HG02973 (cell line): ENCODE results near the gene TUBB6.

Experiments
- ATAC-seq: cut with Tn5 transposase; IDR thresholded peaks from one replicate; pipeline ENCODE4 v1.9.1; 2021; ENCODE audit warnings: moderate library complexity; ENCODE audit not compliant: unreplicated experiment

Gene TUBB6

DNA sequence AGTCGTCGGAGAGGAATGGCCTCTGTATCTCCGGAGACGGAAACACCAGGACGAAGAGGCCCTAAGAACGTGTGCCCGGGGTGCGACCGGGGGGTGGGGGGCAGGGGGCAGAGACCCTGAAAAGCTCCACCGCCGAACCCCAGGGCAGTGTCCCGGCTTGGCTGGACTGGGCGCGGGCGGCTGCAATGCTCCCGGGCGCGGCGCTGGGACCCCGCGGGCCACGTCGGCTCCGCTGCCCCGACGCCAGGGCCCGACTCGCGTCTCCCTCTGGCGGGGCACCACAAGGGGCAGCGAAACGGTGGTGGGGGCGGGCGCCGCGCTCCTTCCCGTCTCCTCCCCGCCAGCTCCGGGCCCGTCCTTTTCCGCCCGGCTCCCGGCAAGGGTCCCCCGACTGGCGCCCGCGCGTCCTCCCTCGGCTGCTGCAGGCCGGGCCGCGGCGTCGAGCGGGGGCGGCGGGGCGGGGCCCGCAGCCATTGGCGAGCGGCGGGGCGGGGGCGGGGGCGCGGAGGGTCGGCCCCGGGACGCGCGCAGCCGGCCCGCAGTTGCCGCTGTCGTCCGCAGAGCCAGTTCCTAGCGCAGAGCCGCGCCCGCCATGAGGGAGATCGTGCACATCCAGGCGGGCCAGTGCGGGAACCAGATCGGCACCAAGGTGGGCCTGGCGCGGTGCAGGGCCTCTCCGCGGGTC is at the start of gene TUBB6:
TSS of gene TUBB6 (plus strand) at position 541 of the 685 bp plus-strand sequence. CDS start at position 593, 52 bp downstream.
- peak; percentile 44 for ATAC-seq

DNA sequence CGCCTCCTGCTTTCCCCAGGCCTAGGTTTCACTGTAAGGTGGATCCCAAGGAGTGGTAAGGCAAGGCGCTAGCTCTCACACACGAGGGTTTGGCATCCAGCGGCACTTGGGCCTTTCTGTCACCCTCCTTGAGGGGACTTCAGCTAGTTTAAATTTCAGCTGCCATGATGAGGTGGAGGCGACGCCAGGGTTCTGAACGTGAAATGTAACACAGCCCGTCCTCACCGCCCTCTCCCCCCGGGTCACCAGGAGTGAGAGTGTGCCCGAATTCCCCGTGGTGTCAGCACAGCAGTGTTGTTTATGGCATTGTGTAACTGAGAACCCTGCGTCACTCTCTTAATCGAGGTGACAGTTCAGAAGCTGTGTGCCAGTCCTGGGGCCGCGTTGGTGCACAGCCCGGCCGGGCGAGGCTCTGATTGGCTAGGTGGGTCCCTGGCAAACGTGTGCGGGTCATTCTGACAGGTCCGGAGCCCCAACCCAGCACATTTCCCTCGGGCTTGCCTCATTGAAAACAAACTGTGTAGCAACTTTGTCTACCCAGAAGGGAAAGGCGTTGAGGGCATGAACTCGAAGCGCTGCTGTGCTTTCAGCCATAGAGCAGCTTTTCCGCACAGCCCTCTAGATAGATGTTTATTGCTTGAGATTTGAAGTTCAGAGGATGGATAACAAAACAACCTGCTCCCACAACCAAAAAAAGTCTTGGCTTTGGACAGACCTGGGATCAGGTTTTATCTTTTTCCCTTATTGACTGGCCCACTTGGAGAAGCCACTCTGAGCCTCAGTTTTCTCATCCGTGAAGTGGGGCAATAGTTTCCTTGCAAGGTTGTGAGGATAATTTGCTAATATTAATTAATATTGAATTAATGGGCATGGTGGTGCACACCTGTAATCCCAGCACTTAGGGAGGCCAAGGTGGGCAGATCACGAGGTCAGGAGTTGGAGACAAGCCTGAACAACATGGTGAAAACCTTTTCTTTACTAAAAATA is 49.0 kb upstream of the TUBB6 start:
- ATAC-seq, result no peak

DNA sequence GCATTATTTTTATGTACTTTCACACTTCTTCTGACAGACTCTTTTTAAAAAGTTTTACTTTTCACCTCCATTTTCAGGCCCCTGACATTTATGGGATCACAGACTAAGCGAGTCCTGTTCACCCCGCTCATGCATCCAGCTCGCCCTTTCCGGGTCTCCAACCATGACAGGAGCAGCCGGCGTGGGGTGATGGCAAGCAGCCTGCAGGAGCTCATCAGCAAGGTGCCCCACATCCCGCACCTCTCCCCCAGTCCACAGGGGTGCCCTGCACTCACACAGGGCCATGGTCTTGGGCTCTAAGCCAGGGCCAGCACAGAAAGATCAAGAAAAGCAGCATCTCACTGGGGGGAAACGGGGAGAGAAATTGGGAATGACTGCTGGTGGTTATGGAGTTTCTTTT is 45.3 kb upstream of the TUBB6 start:
- ATAC-seq, result no peak

DNA sequence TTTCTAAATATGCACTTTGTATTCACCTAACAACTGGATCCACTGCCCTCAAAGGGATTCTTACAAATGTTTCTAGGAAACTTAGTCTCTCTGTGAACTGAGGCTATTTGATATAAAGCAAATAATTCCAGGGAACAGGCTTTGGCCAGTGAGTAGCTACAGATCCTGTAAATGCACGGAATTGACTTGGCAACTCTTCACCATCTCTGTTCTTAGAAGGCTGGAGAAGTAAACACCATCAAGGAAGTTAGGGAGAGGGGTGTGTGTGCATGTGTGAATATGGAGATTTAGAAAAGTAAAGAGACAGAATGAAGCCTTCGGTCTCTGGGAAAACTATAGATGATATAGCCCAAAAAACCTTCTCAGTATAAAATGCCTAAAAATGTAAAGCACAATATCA is 43.2 kb upstream of the TUBB6 start:
- no peak for ATAC-seq

DNA sequence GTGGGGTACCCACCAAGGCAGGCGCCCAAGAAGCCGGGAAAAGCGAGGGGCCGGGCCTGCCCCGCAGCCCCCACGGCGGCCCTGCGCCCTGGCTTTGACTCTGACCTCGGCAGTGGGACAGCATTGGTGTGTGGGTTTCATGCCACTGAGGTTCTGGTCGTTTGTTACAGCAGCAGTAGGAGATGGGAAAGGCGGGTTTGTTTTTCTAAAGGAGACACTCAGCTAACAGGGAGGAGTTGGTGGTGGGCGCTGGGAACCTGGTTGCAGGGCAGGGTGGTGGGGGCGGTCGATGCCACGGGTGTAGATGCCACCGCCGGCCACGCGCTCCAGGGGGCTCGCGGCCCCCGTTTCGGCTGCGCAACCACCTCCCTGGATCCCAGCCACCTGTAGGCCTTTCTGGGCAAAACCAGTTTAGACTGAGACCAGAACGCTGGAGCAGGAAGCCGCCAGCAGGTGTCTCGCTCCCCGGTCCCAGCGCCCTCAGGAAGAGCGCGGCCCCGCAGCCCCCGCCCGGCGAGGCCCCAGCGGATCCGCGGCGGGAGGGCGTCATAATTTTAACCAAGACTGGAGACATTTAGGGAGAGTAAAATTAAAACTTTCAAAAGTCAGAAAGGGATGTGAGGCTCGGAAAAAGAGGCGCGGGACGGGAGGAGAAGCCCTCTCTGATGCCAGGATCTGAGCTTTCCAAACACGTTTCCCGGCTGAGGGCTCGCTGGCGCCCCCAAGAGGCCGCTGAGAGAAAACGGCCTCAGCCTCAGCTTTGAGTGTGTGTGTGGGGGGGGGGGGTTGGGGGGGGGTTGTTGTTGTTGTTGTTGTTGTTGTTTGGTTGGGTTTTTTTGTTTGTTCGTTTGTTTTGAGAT is 36.4 kb upstream of the TUBB6 start:
- peak; percentile 86 for ATAC-seq

DNA sequence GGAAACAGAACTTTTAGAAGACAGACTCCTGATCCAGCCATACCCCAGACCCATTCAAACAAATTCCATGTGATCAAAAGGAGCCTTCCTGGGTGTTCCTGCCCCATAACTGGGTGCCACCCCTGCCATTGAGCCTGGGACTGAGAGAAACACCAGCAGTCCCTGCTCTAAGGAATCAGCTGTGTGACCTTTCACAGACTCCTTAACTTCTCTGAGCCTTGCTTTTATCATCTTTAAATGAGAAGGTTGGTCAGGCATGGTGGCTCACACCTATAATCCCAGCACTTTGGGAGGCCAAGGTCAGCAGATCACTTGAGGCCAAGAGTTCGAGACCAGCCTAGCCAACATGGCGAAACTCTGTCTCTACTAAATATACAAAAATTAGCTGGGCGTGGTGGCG is 33.2 kb upstream of the TUBB6 start:
- no peak for ATAC-seq

DNA sequence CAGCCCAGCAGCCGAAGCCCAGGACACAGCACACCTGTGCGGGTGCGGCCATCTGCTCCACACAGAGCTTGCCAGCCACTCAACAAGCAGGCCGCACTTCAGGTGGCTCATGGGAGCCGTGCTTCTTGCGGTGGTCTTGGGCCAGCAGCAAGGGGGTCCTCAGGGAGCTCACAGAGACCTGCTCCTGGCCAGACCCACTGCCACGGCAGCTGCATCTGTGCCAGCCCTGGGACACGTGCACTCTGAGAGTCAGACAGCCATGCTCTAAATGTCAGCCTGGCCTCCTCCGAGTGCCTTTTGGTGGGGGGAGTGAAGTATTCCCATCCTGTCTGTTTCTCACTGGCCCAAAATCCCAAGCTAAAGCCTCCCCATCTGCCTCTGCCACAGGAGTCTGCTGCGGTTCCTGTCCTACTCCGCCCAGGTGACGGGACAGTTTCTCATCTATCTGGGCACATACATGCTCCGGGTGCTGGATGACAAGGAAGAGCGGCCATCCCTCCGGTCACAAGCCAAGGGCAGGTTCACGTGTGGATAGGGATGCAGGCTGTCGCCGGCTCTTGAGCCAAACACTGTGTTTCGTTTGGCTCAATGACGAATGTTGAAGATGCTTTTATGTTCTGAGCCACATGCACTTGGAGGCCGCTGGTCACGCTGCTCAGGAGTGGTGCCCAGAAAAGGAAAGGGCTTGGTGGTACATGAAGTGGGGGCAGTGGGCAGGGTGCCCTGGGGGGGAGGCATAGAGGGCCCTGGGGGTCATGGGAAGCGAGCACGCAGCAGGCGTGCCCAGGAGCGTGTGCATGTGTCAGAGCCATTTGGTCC is 31.1 kb upstream of the TUBB6 start:
- ATAC-seq, result no peak

DNA sequence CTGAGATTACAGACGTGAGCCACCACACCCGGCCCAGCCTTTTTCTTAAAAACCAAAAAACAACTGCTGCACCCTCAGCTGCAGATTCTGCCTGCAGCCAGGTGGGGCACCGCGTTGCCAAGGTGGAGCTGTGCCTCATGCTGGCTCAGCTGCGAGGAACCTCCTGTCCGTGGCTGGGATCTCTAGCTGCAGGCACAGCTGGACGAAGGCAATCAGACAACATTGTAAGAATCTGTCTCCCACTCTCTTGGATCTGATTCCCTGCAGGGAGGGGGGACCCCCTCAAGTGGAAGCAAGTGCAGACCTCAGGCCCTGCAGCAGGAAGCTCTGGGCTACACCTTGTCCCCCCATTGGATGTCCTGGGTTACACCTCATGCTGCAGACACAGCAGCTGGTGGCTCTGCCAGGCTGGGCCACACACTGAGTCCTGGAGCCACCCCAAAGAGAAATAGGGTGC is 29.8 kb upstream of the TUBB6 start:
- no peak for ATAC-seq

DNA sequence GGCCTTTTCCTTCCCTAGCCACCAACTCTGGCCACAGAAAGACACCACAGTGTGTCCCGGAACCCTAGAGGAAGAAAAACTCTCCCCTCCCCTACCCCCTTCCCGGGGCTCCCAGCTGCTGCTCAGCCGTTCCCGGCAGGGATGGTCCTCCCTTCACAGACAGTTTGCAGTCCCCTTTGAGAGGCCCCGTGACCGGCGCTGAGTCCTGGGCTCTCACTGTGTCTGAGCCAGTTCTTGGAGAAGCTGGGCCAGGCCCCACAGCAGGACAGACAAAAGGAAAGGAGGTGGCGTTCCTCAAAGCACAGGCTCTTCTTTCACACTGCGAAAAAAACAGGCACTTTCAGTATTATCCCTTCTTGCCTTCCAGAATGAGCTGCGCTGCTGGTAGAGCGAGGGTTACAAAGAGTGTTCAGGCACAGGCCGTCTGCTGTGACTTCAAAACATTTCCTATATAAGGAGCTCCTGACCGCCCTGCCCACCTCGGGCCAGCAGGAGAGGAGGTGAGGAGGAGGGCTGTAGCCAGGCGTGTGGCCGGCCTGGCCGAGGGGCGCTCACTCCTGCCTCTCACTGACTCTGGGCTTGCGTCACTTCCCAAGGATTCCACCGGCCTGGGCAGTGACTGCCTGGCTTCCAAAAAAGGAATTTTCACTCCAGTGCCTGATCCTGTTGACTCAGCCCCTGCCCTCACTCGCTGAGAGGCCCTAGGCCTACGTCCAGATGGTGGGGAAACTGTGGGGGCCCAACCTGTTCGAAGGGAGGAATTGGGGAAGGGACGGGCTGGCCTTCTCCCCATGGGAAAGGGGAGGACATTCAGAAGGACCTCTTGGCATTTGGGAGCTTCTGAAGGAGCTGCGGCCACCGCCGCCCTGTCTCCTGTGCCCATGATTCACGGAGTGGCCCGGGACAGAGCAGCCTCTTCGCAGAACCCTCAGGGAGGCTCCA is 29.0 kb upstream of the TUBB6 start:
- no peak for ATAC-seq

DNA sequence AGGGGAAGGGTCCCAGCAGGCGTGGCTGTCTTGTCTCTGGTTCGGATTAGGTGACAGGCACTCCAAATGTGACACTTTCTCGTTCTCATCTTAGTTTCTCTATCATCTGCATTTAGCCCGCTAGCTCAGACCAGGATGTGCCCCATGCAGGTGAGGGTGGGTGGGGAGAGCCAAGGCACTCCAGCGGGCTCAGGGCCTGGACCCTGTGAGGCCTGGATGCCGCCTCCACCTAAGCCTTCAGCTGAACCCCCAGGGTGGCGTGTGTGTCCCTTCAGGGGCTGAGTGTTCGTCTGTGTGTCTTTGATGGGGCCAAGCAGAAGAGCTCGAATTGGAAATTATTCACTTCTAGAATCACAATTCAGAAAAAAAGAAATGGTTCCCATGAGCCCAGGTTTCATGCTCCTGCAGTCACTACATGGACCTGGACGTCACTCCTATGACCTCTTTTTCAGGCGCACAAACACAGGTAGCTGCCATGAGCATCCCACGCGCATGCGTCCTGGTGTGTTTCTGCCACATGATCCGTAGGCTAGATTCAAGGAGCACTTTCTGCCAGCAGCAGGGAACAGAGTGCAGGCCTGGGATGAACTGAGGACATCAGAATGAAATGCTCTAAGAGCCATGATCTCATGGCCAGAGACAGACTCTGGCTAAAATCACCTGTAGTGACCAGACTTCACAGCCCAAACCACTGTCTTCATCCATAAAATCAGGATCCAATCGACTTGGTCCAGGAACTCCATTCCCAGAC is 28.1 kb upstream of the TUBB6 start:
- ATAC-seq, result no peak

DNA sequence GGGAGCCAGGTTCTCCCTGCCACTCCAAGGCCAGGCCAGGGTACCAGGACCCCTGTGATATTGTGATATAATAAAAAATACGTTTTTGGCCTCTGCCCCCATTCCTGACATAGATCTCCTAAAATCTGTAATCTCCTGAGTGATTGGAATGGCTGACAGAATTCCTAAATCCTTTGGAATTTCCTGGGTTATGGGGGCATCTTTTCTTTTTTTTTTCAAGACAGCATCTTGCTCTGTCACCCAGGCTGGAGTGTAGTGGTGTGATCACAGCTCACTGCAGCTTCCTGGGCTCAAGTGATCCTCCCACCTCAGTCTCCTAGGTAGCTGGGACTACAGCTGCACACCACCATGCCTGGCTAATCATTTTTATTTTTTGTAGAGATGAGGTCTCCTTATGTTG is 26.2 kb upstream of the TUBB6 start:
- ATAC-seq, result no peak

DNA sequence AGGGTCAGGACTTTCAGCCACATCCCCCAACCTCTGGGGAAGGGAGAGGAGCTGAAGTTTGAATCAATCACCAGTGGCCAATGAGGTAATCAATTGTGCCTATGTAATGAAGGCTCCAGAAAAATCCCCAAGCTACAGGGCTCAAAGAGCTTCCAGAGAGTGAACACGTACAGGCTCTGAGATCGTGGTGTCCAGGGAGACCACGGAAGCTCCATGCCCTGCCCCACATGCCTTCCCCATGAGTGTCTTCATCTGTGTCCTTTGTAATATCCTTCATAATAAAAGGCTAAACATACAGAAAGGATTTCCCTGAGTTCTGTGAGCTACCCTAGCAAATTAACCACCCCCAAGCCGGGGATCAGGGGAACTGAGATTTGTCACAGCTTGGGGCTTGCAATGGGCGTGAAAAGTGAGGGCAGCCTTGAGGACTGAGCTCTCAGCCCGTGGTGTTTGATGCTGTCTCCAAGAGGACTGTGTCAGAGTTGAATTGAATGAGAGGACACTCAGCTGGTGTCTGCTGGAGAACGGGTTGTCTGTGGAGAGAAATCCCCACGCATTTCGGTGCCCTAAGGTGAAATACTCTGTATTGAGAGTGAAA is 25.5 kb upstream of the TUBB6 start:
- ATAC-seq, result no peak

DNA sequence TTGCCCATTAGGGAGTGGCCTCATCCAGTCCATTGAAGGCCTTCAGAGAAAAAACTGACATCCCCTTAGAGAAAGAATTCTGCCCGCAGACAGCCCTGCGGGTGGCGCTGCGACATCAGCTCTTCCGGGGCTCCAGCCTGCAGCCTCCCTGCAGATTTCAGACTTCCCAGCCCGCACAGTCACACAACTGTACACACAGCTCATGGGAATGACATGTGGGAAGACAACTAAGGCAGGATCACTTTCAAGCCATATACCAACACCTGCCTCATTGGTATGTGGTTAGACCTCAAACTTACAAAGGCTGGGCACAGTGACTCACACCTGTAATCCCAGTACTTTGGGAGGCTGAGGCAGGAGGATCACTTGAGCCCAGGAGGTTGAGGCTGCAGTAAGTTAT is 24.8 kb upstream of the TUBB6 start:
- no peak for ATAC-seq

DNA sequence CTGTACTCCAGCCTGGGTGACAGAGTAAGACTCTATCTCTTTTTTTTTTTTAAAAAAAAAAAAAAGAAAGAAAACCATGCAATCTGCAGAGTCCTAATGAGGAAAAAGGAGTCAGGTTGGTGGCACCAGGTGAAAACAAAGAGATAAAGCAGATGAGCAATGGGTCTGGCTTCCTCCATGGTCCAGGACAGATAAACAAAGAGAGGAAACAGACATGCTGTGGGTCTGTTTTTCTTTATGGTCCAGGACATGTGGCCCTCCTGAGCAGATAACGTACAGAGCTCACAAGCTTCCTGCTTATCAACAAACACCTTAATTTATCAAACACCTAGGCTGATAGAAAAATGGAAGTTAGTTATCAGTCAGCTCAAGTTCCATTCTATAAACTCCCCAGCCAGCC is 24.4 kb upstream of the TUBB6 start:
- no peak for ATAC-seq

DNA sequence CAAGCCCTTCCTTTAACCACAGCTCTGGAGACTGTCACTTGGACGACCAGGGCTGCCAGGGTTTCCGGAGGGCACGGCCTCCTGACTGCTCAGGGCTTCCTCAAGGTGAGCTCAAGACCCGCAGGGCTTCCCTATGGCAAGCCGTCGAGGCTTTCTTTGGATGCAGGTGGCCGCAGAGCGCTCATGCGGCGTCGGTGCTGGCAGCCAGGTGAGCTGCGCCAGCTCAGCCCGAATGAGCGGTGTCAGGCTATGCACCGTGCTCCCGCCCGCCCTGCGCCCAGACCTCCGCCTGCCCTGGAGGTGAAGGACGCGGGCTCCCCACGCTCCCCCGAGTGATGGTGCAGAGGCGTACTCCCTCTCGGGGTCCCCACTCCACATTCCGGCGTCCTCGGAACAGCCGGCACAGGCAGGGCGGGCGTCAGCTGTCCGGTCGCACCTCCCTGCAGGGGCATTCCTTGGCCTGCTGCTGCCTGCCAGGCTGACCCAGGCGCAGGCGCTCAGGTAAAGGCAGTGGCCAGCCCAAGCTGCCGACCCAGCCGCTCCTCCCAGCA is 20.8 kb upstream of the TUBB6 start:
- ATAC-seq, result no peak

DNA sequence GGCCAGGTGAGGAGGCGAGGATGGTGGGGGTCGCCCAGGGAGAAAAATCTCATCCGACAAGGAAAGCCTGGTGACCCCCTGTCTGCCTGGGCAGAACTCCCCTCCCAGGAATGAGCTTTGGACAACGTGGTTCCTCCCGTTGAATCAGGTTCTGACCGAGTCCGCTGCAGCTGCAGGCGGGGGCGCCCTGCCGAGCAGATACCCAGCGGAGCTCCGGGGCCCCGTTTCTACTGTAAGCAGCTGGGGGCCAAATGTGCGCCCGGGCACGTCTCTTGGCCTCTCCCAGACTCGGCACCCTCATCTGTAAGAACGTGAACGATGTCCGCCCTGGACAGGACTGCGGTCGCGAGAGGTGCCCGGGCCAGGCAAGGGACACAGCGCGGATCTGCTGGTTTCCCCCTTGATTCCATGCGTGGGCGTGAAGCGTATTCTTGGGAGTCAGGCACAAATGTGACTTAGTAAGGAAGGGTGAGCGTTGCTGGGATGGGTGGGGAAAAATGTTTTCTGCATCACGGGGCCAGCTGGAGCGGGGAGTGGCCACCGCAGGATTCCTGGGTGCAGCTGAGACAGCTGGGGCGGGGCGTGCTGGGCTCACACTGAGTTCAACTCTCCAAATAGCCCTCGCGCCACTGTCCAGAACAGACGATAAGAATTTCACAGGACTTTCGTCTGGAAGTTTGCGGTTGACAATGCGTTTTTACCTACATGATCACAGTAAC is 20.2 kb upstream of the TUBB6 start:
- ATAC-seq, result no peak

DNA sequence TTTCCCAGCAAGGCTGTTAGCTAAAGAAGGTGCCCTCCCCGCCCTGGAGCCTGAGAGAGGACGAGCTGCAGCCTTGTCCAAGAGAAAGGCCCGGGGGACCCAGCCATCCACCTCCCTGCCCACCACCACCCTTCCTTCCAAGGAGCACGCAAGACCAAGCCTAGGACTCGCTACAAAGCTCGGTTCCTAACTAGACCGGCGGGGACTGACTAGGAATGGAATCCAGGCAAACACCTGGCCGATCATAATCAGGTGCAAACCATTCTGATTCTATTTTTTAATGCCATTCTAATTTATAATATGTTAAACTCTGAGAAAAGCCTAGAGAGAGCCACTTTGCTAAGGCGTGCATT is 19.7 kb upstream of the TUBB6 start:
- no peak for ATAC-seq
